Measurements from ENCODE around the gene HCFC1R1.

Gene HCFC1R1

GRCh38 chr16:3029491-3030221 is 5.9 kb upstream of the HCFC1R1 start:
- Histone ChIP-seq H3K4me3 (ENCODE audit: low read depth, low read length, poor library complexity, severe bottlenecking) (no peak overlapping the region), H3K27me3 (ENCODE audit: insufficient read depth, low read length) (peaks cover 12% of the 10 kb centered on the region), H2AFZ (ENCODE audit: low read length) (no peak overlapping the region)

GRCh38 chr16:3028716-3029319 is 5.1 kb upstream of the HCFC1R1 start:
- H3K27ac ChIP-seq (ENCODE audit: low read depth, low read length, poor library complexity, severe bottlenecking) = no peak overlapping the region

More at GRCh38 chr16:3029491-3030221, 5.9 kb upstream of the HCFC1R1 start:
- TF ChIP-seq EZH2 (IDR thresholded peaks at IDR 0.05; ENCODE audit: borderline replicate concordance, low read length) (no peak; the same call in 1 of the 2 replicates), CTCF (IDR thresholded peaks at IDR 0.05; ENCODE audit: low read length) (no peak)
- H4K20me1 ChIP-seq (ENCODE audit: insufficient read depth, low read length) = no peaks in the 10 kb centered on the region
- peaks cover 11% of the 10 kb centered on the region for H3K36me3 ChIP-seq (ENCODE audit: insufficient read depth, low read length)
- H3F3A ChIP-seq (ENCODE audit: insufficient read depth, low read length) = no peaks in the 10 kb centered on the region
- peak overlapping the region; percentile 16; the same call in 1 of the 2 replicates for H3K4me2 ChIP-seq (ENCODE audit: low read length)
- no peaks in the 10 kb centered on the region for H3K79me2 ChIP-seq (ENCODE audit: insufficient read depth, low read length)
- H3K9me2 ChIP-seq (ENCODE audit: low read depth, low read length) = no peaks in the 10 kb centered on the region
- H3K4me1 ChIP-seq (ENCODE audit: insufficient read depth, low read length, severe bottlenecking) = peaks cover 4% of the 10 kb centered on the region
- no peaks in the 10 kb centered on the region for H3K9me3 ChIP-seq (ENCODE audit: low read length)
- no peak overlapping the region for H3K9ac ChIP-seq (ENCODE audit: low read length)
- H3K27ac ChIP-seq (ENCODE audit: low read depth, low read length, poor library complexity, severe bottlenecking) = no peak overlapping the region

More at GRCh38 chr16:3028716-3029319, 5.1 kb upstream of the HCFC1R1 start:
- peaks cover 4% of the 10 kb centered on the region for H3K4me1 ChIP-seq (ENCODE audit: insufficient read depth, low read length, severe bottlenecking)
- H4K20me1 ChIP-seq (ENCODE audit: insufficient read depth, low read length) = no peaks in the 10 kb centered on the region
- H3K9me2 ChIP-seq (ENCODE audit: low read depth, low read length) = no peaks in the 10 kb centered on the region
- TF ChIP-seq EZH2 (IDR thresholded peaks at IDR 0.05; ENCODE audit: borderline replicate concordance, low read length) (no peak), CTCF (IDR thresholded peaks at IDR 0.05; ENCODE audit: low read length) (no peak)
- H2AFZ ChIP-seq (ENCODE audit: low read length) = no peak overlapping the region
- no peaks in the 10 kb centered on the region for H3K9me3 ChIP-seq (ENCODE audit: low read length)
- no peak overlapping the region for H3K4me3 ChIP-seq (ENCODE audit: low read depth, low read length, poor library complexity, severe bottlenecking)
- no peaks in the 10 kb centered on the region for H3F3A ChIP-seq (ENCODE audit: insufficient read depth, low read length)
- peaks cover 12% of the 10 kb centered on the region for H3K27me3 ChIP-seq (ENCODE audit: insufficient read depth, low read length)
- no peak overlapping the region for H3K9ac ChIP-seq (ENCODE audit: low read length)
- no peak overlapping the region for H3K4me2 ChIP-seq (ENCODE audit: low read length)
- H3K79me2 ChIP-seq (ENCODE audit: insufficient read depth, low read length) = no peaks in the 10 kb centered on the region
- peaks cover 11% of the 10 kb centered on the region for H3K36me3 ChIP-seq (ENCODE audit: insufficient read depth, low read length)

Data from OCI-LY1 (cell line).